Neural cell (in vitro differentiated cells): ENCODE results near the gene OR52E5. TPM values are rescaled to one million over a fixed set of nuclear protein-coding genes. Genes with fewer than 3 reads are reported as not detected.

Experiments used
- H2AFZ ChIP-seq: fragments of 200-600, 300-800 bp; sonication (generic), shearing (Covaris generic); 2 replicates; pipeline ENCODE4 v1.6.0; 2014; ENCODE audit warnings: low read depth, mild to moderate bottlenecking, antibody characterized with exemption, low read length, moderate library complexity
- H3F3A ChIP-seq: fragments of 200-600 bp; shearing (Covaris generic); 2 replicates; pipeline ENCODE4 v1.6.1; 2016; ENCODE audit warnings: mild to moderate bottlenecking, moderate library complexity, mixed read lengths, antibody characterized with exemption, low read length; ENCODE audit not compliant: insufficient read depth, poor library complexity, severe bottlenecking
- H3K27ac ChIP-seq: fragments of 200-600, 300-800 bp; sonication (generic), shearing (Covaris generic); 2 replicates; pipeline ENCODE4 v1.5.1; 2014; ENCODE audit warnings: mild to moderate bottlenecking, low read length, moderate library complexity
- H3K27me3 ChIP-seq: fragments of 300-800, 200-600 bp; sonication (generic), shearing (Covaris generic); 2 replicates; pipeline ENCODE4 v1.6.0; 2014; ENCODE audit warnings: mild to moderate bottlenecking, low read depth, low read length, moderate library complexity; ENCODE audit not compliant: insufficient read depth
- H3K36me3 ChIP-seq: fragments of 300-800, 200-600 bp; sonication (generic), shearing (Covaris generic); 2 replicates; pipeline ENCODE4 v1.5.1; 2014; ENCODE audit warnings: mild to moderate bottlenecking, antibody characterized with exemption, low read length, moderate library complexity; ENCODE audit not compliant: insufficient read depth
- H3K4me2 ChIP-seq: fragments of 300-800, 200-600 bp; sonication (generic), shearing (Covaris generic); 2 replicates; pipeline ENCODE4 v1.6.0; 2014; ENCODE audit warnings: mild to moderate bottlenecking, low read length
- H3K4me3 ChIP-seq: fragments of 300-800, 200-600 bp; sonication (generic), shearing (Covaris generic); 2 replicates; pipeline ENCODE4 v1.5.1; 2014; ENCODE audit warnings: mild to moderate bottlenecking, low read length, moderate library complexity
- H3K79me2 ChIP-seq: fragments of 200-600 bp; shearing (Covaris generic); replicated peaks from 2 replicates; pipeline ENCODE4 v1.6.0; 2014; ENCODE audit warnings: mild to moderate bottlenecking, low read length, moderate library complexity; ENCODE audit not compliant: insufficient read depth
- H3K9ac ChIP-seq: fragments of 300-800, 200-600 bp; sonication (generic), shearing (Covaris generic); 2 replicates; pipeline ENCODE4 v1.6.1; 2016; ENCODE audit warnings: mild to moderate bottlenecking, low read length, mixed read lengths
- H3K9me2 ChIP-seq: fragments of 200-600 bp; shearing (Covaris generic); 2 replicates; pipeline ENCODE4 v1.6.1; 2016; ENCODE audit warnings: mild to moderate bottlenecking, low read length, mixed read lengths; ENCODE audit not compliant: insufficient read depth
- H3K9me3 ChIP-seq: fragments of 200-600, 300-800 bp; sonication (generic), shearing (Covaris generic); 2 replicates; pipeline ENCODE4 v1.6.1; 2016; ENCODE audit warnings: mild to moderate bottlenecking, mixed run types, low read length, moderate library complexity, mixed read lengths
- H4K20me1 ChIP-seq: fragments of 200-600 bp; shearing (Covaris generic); 2 replicates; pipeline ENCODE4 v1.6.1; 2016; ENCODE audit warnings: mild to moderate bottlenecking, mixed run types; ENCODE audit not compliant: insufficient read depth
- CTCF ChIP-seq: fragments of 450-650 bp; IDR thresholded peaks from 2 replicates; pipeline ENCODE4 v1.5.1; 2014; ENCODE audit warnings: antibody characterized with exemption, mild to moderate bottlenecking, moderate library complexity; ENCODE audit not compliant: poor library complexity, severe bottlenecking
- EP300 ChIP-seq: fragments of 450-650 bp; conservative IDR thresholded peaks from 2 replicates; pipeline ENCODE4 v1.6.1; 2014; ENCODE audit warnings: antibody characterized with exemption, mild to moderate bottlenecking, moderate library complexity; ENCODE audit not compliant: poor library complexity, severe bottlenecking
- EZH2 ChIP-seq: fragments of 200-600, 300-800 bp; shearing (Covaris generic), sonication (generic); IDR thresholded peaks from 2 replicates; pipeline ENCODE4 v1.6.1; 2014; ENCODE audit warnings: antibody characterized with exemption, low read length, borderline replicate concordance, mild to moderate bottlenecking; ENCODE audit not compliant: insufficient read depth, poor library complexity, severe bottlenecking
- MXI1 ChIP-seq: fragments of 450-650 bp; conservative IDR thresholded peaks from 2 replicates; pipeline ENCODE4 v1.6.1; 2014; ENCODE audit warnings: antibody characterized with exemption, mild to moderate bottlenecking; ENCODE audit not compliant: poor library complexity, severe bottlenecking
- POLR2AphosphoS5 ChIP-seq: IDR thresholded peaks from 2 replicates; pipeline ENCODE4 v1.6.1; 2012
- RAD21 ChIP-seq: fragments of 450-650 bp; conservative IDR thresholded peaks from 2 replicates; pipeline ENCODE4 v1.6.1; 2014; ENCODE audit warnings: antibody characterized with exemption, mild to moderate bottlenecking, moderate library complexity
- REST ChIP-seq: IDR thresholded peaks from 2 replicates; pipeline ENCODE4 v1.6.1; 2012; ENCODE audit warnings: borderline replicate concordance
- SMC3 ChIP-seq: fragments of 450-650 bp; conservative IDR thresholded peaks from 2 replicates; pipeline ENCODE4 v1.6.1; 2014; ENCODE audit warnings: antibody characterized with exemption, mild to moderate bottlenecking, moderate library complexity; ENCODE audit not compliant: poor library complexity
- TAF1 ChIP-seq: IDR thresholded peaks from 2 replicates; pipeline ENCODE4 v1.6.1; 2012; ENCODE audit warnings: low read depth
- polyA plus RNA-seq: library from polyadenylated mRNA; depleted of rRNA; stranded (reverse); fragments of >200 nt; gene quantifications from 2 replicates; pipeline ENCODE4 v1.2.3, GENCODE V29; 2014

The OR52E5 gene
- polyA plus RNA-seq, 1 donor from 2014 or later, result not detected

GRCh38 chr11:5923427-5923776 lies 30.4 kb downstream of the OR52E5 start:
- TF ChIP-seq MXI1 (no peak), CTCF (no peak), REST (no peak), SMC3 (no peak), POLR2AphosphoS5 (no peak), RAD21 (no peak), EZH2 (no peak), EP300 (no peak), TAF1 (no peak)
- H3K9me2 ChIP-seq, result no peaks in the 10 kb centered on the region
- H2AFZ ChIP-seq, result no peak overlapping the region
- no peaks in the 10 kb centered on the region for H3K9me3 ChIP-seq
- H3K9ac ChIP-seq, result no peak overlapping the region
- no peak overlapping the region for H3K4me2 ChIP-seq
- no peaks in the 10 kb centered on the region for H3K79me2 ChIP-seq
- H4K20me1 ChIP-seq, result no peaks in the 10 kb centered on the region
- H3K4me3 ChIP-seq, result no peak overlapping the region
- no peaks in the 10 kb centered on the region for H3K27me3 ChIP-seq
- no peak overlapping the region for H3K27ac ChIP-seq
- H3F3A ChIP-seq, result no peaks in the 10 kb centered on the region
- H3K36me3 ChIP-seq, result no peaks in the 10 kb centered on the region

- TF ChIP-seq MXI1 (no peak), REST (no peak), POLR2AphosphoS5 (no peak)
- Histone ChIP-seq H3K4me2 (no peak overlapping the region), H3K9ac (no peak overlapping the region), H3K9me3 (no peaks in the 10 kb centered on the region), H3K27me3 (no peaks in the 10 kb centered on the region), H3K79me2 (no peaks in the 10 kb centered on the region), H3F3A (no peaks in the 10 kb centered on the region), H3K4me3 (no peak overlapping the region), H3K27ac (no peak overlapping the region), H4K20me1 (no peaks in the 10 kb centered on the region), H3K36me3 (no peaks in the 10 kb centered on the region), H2AFZ (no peak overlapping the region), H3K9me2 (no peaks in the 10 kb centered on the region)
Observed at GRCh38 chr11:5923794-5924193, 30.8 kb downstream of the OR52E5 start.
